HTERT RPE-1 (cell line): ENCODE measurements around the gene PIK3IP1.

ENCODE experiments used
- in situ Hi-C: fragments of 300-500 bp; cut with MboI; formaldehyde crosslinking; loops from 4 replicates; pipeline ENCODE4 v1.14.3; 2020; ENCODE audit warnings: low sequenced_read_pairs

The PIK3IP1 gene

DNA sequence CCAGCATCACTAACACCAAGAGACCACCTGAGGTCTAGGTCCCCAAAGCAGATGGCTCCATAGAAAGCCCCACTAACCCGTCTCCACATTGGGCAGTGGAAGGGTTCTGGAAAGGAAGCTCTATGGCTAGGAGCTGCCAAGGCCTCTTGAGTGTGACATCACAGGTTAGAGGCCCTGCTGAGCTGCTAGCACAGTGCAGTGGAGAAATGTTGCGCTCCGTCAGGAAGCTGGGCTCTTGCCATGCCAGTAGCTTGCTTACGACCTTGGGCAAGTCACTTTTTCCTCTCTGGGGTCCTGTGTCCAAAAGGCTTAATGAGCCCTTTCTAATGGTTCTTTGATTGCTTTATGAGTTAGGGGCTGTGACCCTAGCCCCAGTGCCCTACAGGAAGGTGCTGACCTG, 10.6 kb downstream of the PIK3IP1 start:
- in situ Hi-C loops, result no loop called here

GRCh38 chr22:31279821-31280505, 12.3 kb downstream of the PIK3IP1 start:
- in situ Hi-C loops, result no loop called here

DNA sequence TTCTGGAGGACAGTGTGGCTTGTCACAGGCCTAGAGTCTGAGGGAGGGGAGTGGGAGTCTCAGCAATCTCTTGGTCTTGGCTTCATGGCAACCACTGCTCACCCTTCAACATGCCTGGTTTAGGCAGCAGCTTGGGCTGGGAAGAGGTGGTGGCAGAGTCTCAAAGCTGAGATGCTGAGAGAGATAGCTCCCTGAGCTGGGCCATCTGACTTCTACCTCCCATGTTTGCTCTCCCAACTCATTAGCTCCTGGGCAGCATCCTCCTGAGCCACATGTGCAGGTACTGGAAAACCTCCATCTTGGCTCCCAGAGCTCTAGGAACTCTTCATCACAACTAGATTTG, 13.0 kb downstream of the PIK3IP1 start:
- in situ Hi-C loops, result no loop called here

GRCh38 chr22:31278626-31279326, 13.5 kb downstream of the PIK3IP1 start:
- in situ Hi-C loops, result no loop called here

GRCh38 chr22:31278151-31278621, 14.1 kb downstream of the PIK3IP1 start:
- in situ Hi-C loops, result no loop called here

GRCh38 chr22:31277741-31278140, 14.5 kb downstream of the PIK3IP1 start:
- in situ Hi-C loops, result no loop called here

- in situ Hi-C loops, result no loop called here
Measured at GRCh38 chr22:31276426-31277167, 15.7 kb downstream of the PIK3IP1 start.

- in situ Hi-C loops, result no loop called here
Measured at GRCh38 chr22:31275576-31275975, 16.7 kb downstream of the PIK3IP1 start.

- in situ Hi-C loops, result no loop called here
Measured at GRCh38 chr22:31275018-31275417, 17.3 kb downstream of the PIK3IP1 start.

GRCh38 chr22:31274017-31274416, 18.3 kb downstream of the PIK3IP1 start:
- in situ Hi-C loops, result no loop called here

DNA sequence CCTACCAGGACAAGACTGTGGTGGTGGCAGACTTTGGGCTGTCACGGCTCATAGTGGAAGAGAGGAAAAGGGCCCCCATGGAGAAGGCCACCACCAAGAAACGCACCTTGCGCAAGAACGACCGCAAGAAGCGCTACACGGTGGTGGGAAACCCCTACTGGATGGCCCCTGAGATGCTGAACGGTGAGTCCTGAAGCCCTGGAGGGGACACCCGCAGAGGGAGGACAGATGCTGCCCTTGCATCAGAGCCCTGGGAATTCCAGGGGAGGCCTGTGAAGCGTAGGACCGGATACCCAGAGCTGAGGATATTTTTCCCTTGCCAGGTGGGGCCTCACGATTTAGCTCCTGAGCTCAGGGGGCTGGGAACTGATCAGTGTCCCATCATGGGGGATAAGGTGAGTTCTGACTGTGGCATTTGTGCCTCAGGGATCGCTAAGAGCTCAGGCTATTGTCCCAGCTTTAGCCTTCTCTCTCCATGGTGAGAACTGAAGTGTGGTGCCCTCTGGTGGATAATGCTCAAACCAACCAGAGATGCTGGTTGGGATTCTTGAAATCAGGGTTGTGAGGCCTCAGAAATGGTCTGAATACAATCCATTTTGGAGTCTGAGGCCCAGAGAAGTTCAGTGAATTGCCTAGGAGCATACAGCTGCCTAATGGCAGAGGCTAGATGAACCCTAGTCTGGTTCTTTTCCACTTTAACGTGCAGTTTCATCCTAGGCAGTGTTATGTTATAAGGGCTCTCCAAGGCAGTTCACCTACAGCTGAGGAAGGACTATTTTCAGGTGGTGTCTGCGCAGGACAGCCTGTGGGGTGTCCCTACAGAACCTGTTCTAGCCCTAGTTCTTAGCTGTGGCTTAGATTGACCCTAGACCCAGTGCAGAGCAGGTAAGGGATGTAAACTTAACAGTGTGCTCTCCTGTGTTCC, 19.5 kb downstream of the PIK3IP1 start:
- in situ Hi-C loops, result no loop called here

GRCh38 chr22:31271485-31271884, 20.8 kb downstream of the PIK3IP1 start:
- in situ Hi-C loops, result no loop called here

GRCh38 chr22:31271026-31271425, 21.3 kb downstream of the PIK3IP1 start:
- in situ Hi-C loops, result no loop called here

DNA sequence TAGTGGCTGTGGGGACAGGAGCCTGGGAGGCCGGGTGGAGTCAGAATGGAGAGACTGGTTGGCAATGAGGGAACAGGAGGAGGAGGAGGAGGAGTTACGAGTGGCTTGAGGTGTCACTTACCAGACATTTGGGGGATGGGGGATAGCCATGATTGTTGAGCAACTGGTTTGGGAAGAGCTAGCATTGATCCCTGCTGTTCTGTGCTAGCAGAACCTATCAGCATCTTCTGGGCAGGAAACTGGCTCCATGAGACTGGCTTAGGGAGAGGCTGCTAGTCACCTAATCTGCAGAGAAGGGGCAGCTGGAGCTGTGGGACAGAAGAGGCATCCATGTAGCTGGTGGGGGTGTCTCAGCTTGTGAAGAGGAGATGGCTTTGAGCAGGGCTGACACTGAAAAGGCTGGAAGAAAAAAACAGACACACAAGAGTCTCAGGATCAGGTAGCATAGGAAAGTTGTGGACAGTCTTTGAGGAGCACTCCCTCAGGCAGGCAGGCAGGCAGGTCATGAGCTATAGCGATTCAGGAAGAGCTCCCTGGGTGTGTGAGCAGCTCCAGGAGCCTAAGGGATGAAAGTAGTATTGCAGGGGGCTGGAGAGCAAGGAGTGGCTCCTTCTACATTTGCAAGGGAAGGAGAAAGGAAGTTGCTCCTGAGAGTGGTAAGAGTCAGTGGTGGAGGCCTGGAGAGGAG, 22.3 kb downstream of the PIK3IP1 start:
- in situ Hi-C loops, result no loop called here

- in situ Hi-C loops, result no loop called here
Measured at GRCh38 chr22:31268281-31268680, 24.0 kb downstream of the PIK3IP1 start.

DNA sequence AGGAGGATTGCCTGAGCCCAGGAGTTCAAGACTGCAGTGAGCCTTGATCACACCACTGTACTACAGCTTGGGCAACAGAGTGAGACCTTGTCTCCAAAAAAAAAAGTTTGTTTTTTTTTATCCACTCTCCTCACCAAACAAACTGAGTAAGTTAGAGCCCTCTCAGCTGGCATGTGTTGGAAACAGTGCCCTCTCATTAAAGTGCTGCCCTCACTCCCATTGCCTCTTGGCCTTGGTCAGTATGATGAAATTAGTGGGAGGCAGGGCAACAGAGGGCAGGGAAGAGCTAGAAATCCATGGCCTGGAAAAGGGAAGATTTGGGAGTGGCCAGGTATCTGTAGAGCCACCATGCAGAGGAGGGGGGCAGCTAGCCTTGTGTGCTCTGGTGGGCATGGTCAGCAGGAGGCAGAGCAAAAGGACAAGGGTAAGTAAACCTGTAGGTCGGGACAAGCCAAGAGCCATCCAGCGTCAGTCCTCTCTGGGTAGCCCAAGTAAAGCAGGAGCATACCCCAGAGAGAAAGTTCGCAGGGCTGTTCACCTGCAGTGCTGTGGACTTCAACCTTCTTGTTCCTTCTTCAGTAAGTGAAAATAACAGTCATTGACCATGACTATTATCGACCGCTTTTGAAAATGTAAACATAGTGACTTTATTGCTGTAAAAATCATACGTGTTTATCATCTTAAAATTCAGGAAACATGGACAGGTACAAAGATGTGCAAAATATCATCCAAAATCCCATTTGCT, 28.2 kb downstream of the PIK3IP1 start:
- in situ Hi-C loops, result no loop called here

DNA sequence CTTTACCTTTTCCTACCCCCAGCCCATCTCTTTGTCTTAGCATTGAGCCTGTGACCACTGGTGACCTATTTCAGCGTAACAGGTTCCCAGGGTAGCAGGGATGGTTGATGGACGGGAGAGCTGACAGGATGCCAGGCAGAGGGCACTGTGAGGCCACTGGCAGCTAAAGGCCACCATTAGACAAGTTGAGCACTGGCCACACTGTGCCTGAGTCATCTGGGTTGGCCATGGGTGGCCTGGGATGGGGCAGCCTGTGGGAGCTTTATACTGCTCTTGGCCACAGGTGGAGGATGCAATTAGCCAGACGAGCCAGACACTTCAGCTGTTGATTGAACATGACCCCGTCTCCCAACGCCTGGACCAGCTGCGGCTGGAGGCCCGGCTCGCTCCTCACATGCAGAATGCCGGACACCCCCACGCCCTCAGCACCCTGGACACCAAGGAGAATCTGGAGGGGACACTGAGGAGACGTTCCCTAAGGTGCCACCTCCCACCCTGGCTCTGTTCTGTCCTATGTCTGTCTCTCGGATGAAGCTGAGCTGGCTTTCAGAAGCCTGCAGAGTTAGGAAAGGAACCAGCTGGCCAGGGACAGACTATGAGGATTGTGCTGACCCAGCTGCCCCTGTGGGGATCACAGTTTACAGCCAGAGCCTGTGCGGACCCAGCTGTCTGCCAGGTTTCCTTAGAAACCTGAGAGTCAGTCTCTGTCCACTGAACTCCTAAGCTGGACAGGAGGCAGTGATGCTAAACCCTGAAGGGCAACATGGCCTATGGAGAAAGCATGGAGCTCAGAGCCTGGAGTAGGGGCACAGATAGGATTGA, 29.8 kb downstream of the PIK3IP1 start:
- in situ Hi-C loops, result no loop called here

GRCh38 chr22:31260474-31260856, 31.8 kb downstream of the PIK3IP1 start:
- in situ Hi-C loops, result no loop called here
